HCT116 (cell line): ENCODE measurements around the gene CLK3. TPM values are rescaled to one million over a fixed set of nuclear protein-coding genes. Genes with fewer than 3 reads are reported as not detected.

Source experiments
- ATAC-seq: fragments of 200-7000 bp; cut with Tn5 transposase; 2 replicates; pipeline ENCODE4 v1.9.1; 2020; ENCODE audit warnings: mild to moderate bottlenecking, moderate library complexity
- BruUV-seq: library from RNA; stranded (reverse); fragments of 400-500 nt; replicated peaks from 2 replicates; lab custom pipeline; 2021; lab: Mats Ljungman, UMichigan
- CTCF ChIA-PET: fragments of 300-600 bp; sonication (Branson Sonifier 250); formaldehyde crosslinking; loops from one replicate; lab custom pipeline; 2021; ENCODE audit warnings: antibody characterized with exemption; lab: Charles Lee
- POLR2A ChIA-PET: fragments of 300-600, 350-600 bp; sonication (Branson Sonifier 250); formaldehyde crosslinking; loops from one replicate; lab custom pipeline; 2021; ENCODE audit warnings: antibody characterized with exemption; lab: Charles Lee
- RAD21 ChIA-PET, 2 experiments: fragments of 300-600 bp; sonication (Branson Sonifier 250); formaldehyde crosslinking; loops; one replicate each; lab custom pipeline; 2023; ENCODE audit warnings: low total read pairs in 2 of 2; ENCODE audit not compliant: uncharacterized antibody in 2 of 2, unreplicated experiment in 2 of 2, low non-redundant PET in 1 of 2; lab: Charles Lee
- DNase-seq: peaks from one replicate; pipeline ENCODE4 v3.0.0-alpha.2; 2010; ENCODE audit warnings: low read depth, low spot score
- H2AFZ ChIP-seq: fragments of 200-600 bp; shearing (Covaris generic), sonication (generic); 2 replicates; pipeline ENCODE4 v1.6.1; 2017; ENCODE audit warnings: low read depth, mixed run types, mixed read lengths, antibody characterized with exemption, low read length; ENCODE audit not compliant: poor library complexity, severe bottlenecking
- H3K27ac ChIP-seq: 2 replicates; pipeline ENCODE4 v1.5.1; 2012; ENCODE audit warnings: low read depth, low read length
- H3K27me3 ChIP-seq: fragments of 200-600 bp; sonication (generic); 2 replicates; pipeline ENCODE4 v1.6.1; 2016; ENCODE audit warnings: mixed run types, low read length, mixed read lengths; ENCODE audit not compliant: insufficient read depth
- H3K36me3 ChIP-seq, 2 experiments: fragments of 200-500 bp in 1 of 2; fragments of 200-600 bp in 1 of 2; sonication (Bioruptor generic) in 1 of 2; sonication (generic) in 1 of 2; 2 replicates each; pipeline versions ENCODE4 v1.5.1 to v1.6.1; 2014 to 2016; ENCODE audit warnings: low read length in 2 of 2, inconsistent platforms in 1 of 2, mixed read lengths in 1 of 2, mixed run types in 1 of 2; ENCODE audit not compliant: insufficient read depth in 2 of 2, control insufficient read depth in 1 of 2
- H3K4me1 ChIP-seq, 2 experiments: fragments of 200-600 bp in 1 of 2; sonication (generic) in 1 of 2; 2 replicates each; pipeline versions ENCODE4 v1.5.1 to v1.6.1; 2012 to 2017; ENCODE audit warnings: low read length in 2 of 2, inconsistent platforms in 1 of 2, mild to moderate bottlenecking in 1 of 2, mixed read lengths in 1 of 2, mixed run types in 1 of 2, moderate library complexity in 1 of 2; ENCODE audit not compliant: insufficient read depth in 2 of 2, control insufficient read depth in 1 of 2
- H3K4me2 ChIP-seq: fragments of 200-600 bp; sonication (generic); 2 replicates; pipeline ENCODE4 v1.6.1; 2017; ENCODE audit warnings: mixed run types, low read length, mixed read lengths
- H3K4me3 ChIP-seq, 2 experiments: fragments of 200-600 bp in 1 of 2; sonication (generic) in 1 of 2; replicated peaks in 1 of 2; 2 replicates each; pipeline ENCODE4 v1.5.1; 2011 to 2016; ENCODE audit warnings: low read length in 2 of 2, control low read depth in 1 of 2, low read depth in 1 of 2, mild to moderate bottlenecking in 1 of 2, mixed read lengths in 1 of 2, mixed run types in 1 of 2
- H3K79me2 ChIP-seq: fragments of 200-600 bp; sonication (generic); 2 replicates; pipeline ENCODE4 v1.6.1; 2017; ENCODE audit warnings: mild to moderate bottlenecking, mixed run types, low read length, moderate library complexity, mixed read lengths; ENCODE audit not compliant: insufficient read depth
- H3K9ac ChIP-seq: fragments of 200-600 bp; sonication (generic); 2 replicates; pipeline ENCODE4 v1.6.1; 2016; ENCODE audit warnings: low read length, mixed read lengths
- H3K9me2 ChIP-seq: fragments of 200-600 bp; sonication (generic), shearing (Covaris generic); 2 replicates; pipeline ENCODE4 v1.6.1; 2017; ENCODE audit warnings: mixed run types, mild to moderate bottlenecking, moderate library complexity; ENCODE audit not compliant: insufficient read depth
- H3K9me3 ChIP-seq, 2 experiments: fragments of 200-500 bp in 1 of 2; fragments of 200-600 bp in 1 of 2; sonication (Bioruptor generic) in 1 of 2; sonication (generic) in 1 of 2; 2 replicates each; pipeline ENCODE4 v1.6.1; 2014 to 2017; ENCODE audit warnings: low read length in 2 of 2, mixed read lengths in 2 of 2, inconsistent platforms in 1 of 2, low read depth in 1 of 2, mild to moderate bottlenecking in 1 of 2, mixed run types in 1 of 2, moderate library complexity in 1 of 2; ENCODE audit not compliant: control insufficient read depth in 1 of 2, insufficient read depth in 1 of 2
- H4K20me1 ChIP-seq: fragments of 200-600 bp; sonication (generic), shearing (Covaris generic); 2 replicates; pipeline ENCODE4 v1.6.1; 2017; ENCODE audit warnings: mixed run types, mild to moderate bottlenecking, moderate library complexity; ENCODE audit not compliant: insufficient read depth
- ATF3 ChIP-seq: IDR thresholded peaks from 2 replicates; pipeline ENCODE4 v1.6.1; 2012
- EZH2 ChIP-seq: fragments of 200-600 bp; sonication (generic); IDR thresholded peaks from 2 replicates; pipeline ENCODE4 v1.6.1; 2017; ENCODE audit warnings: antibody characterized with exemption, mixed run types
- POLR2A ChIP-seq: IDR thresholded peaks from 2 replicates; pipeline ENCODE4 v1.7.0; 2011; ENCODE audit warnings: borderline replicate concordance; ENCODE audit not compliant: insufficient read depth, insufficient read length; ENCODE audit errors: extremely low read depth
- REST ChIP-seq: IDR thresholded peaks from 2 replicates; pipeline ENCODE4 v1.6.1; 2012; ENCODE audit warnings: low read depth
- SRF ChIP-seq: IDR thresholded peaks from 2 replicates; pipeline ENCODE4 v1.6.1; 2012; ENCODE audit warnings: low read depth
- TCF7L2 ChIP-seq: IDR thresholded peaks from 2 replicates; pipeline ENCODE4 v1.7.0; 2011; ENCODE audit warnings: borderline replicate concordance, inconsistent platforms; ENCODE audit not compliant: insufficient read depth, insufficient read length; ENCODE audit errors: extremely low read depth
- intact Hi-C: fragments of 100-400 bp; cut with micrococcal nuclease; formaldehyde crosslinking; loops from 2 replicates; pipeline ENCODE4 v1.10.0; 2022
- total RNA-seq: library from RNA; stranded (reverse); gene quantifications from one replicate; pipeline ENCODE4 v1.2.1, GENCODE V29; 2021; ENCODE audit not compliant: unreplicated experiment

Gene CLK3
- total RNA-seq, 1 experiment from 2014 or later: 79.3 TPM

GRCh38 chr15:74592222-74592621 lies 23.4 kb upstream of the CLK3 start:
- CTCF ChIA-PET: no interaction called here
- Histone ChIP-seq H2AFZ (no peak overlapping the region), H3K9ac (no peak overlapping the region), H3K9me3 (no peaks in the 10 kb centered on the region), H3K36me3 (peaks cover 0 to 6% of the 10 kb centered on the region in 2 experiments; a peak in 2 of 4 replicates), H3K27ac (no peak overlapping the region), H3K4me2 (no peak overlapping the region), H3K4me1 (peaks cover 14 to 18% of the 10 kb centered on the region in 2 experiments), H3K4me3 (no peak overlapping the region), H4K20me1 (no peaks in the 10 kb centered on the region), H3K27me3 (no peaks in the 10 kb centered on the region), H3K9me2 (no peaks in the 10 kb centered on the region), H3K79me2 (no peaks in the 10 kb centered on the region)
- no TSS peak for BruUV-seq
- RAD21 ChIA-PET: no interaction called here
- no peak for ATAC-seq
- POLR2A ChIA-PET: no interaction called here
- DNase-seq: no peak
- no peak for TF ChIP-seq POLR2A
- no peak for TF ChIP-seq SRF
- TF ChIP-seq TCF7L2: no peak
- no peak for TF ChIP-seq EZH2
- no peak for TF ChIP-seq ATF3
- no peak for TF ChIP-seq REST
- intact Hi-C loops: no loop called here
